Hematopoietic multipotent progenitor cell treated with erythropoietin and hydrocortisone succinate and interleukin-3 and kit ligand, for 15 days (in vitro differentiated cells): ENCODE results near the gene ITGB1BP1.
A peak's percentile ranks its signal among the peaks of the same experiment; 100 is the strongest.

Experiments
- DNase-seq: peaks from one replicate; pipeline ENCODE4 v3.0.0-alpha.2; 2015; ENCODE audit warnings: low spot score

ITGB1BP1 gene

GRCh38 chr2:9424447-9425164 lies 1.3 kb upstream of the ITGB1BP1 start:
- no peak for DNase-seq

- peak; percentile 14 for DNase-seq
Measured at GRCh38 chr2:9423922-9424272, 569 bp upstream of the ITGB1BP1 start.

GRCh38 chr2:9422321-9423099 lies 818 bp downstream of the ITGB1BP1 start:
- peak; percentile 34 for DNase-seq

- DNase-seq: no peak
Measured at GRCh38 chr2:9420495-9420894, 2.8 kb downstream of the ITGB1BP1 start.

GRCh38 chr2:9419541-9419940 lies 3.8 kb downstream of the ITGB1BP1 start:
- DNase-seq: no peak

- no peak for DNase-seq
Measured at GRCh38 chr2:9418746-9419145, 4.6 kb downstream of the ITGB1BP1 start.

- DNase-seq: no peak
Measured at GRCh38 chr2:9417725-9418124, 5.6 kb downstream of the ITGB1BP1 start.

- DNase-seq: no peak
Measured at GRCh38 chr2:9416962-9417316, 6.4 kb downstream of the ITGB1BP1 start.

GRCh38 chr2:9416267-9416961 lies 6.9 kb downstream of the ITGB1BP1 start:
- DNase-seq: no peak

- DNase-seq: no peak
Measured at GRCh38 chr2:9415516-9416169, 7.7 kb downstream of the ITGB1BP1 start.

- no peak for DNase-seq
Measured at GRCh38 chr2:9412781-9413180, 10.5 kb downstream of the ITGB1BP1 start.

- no peak for DNase-seq
Measured at GRCh38 chr2:9410108-9410507, 13.2 kb downstream of the ITGB1BP1 start.

GRCh38 chr2:9408641-9409151 lies 14.6 kb downstream of the ITGB1BP1 start:
- no peak for DNase-seq

- no peak for DNase-seq
Measured at GRCh38 chr2:9407363-9407811, 15.9 kb downstream of the ITGB1BP1 start.

GRCh38 chr2:9406529-9407362 lies 16.6 kb downstream of the ITGB1BP1 start:
- DNase-seq: no peak

- no peak for DNase-seq
Measured at GRCh38 chr2:9405636-9406035, 17.7 kb downstream of the ITGB1BP1 start.

- no peak for DNase-seq
Measured at GRCh38 chr2:9404451-9404850, 18.9 kb downstream of the ITGB1BP1 start.

GRCh38 chr2:9403924-9404323 lies 19.4 kb downstream of the ITGB1BP1 start:
- DNase-seq: no peak

- no peak for DNase-seq
Measured at GRCh38 chr2:9401646-9402371, 21.5 kb downstream of the ITGB1BP1 start.

- DNase-seq: no peak
Measured at GRCh38 chr2:9401059-9401547, 22.2 kb downstream of the ITGB1BP1 start.
